Amniotic stem cell (primary cell): ENCODE data around the gene HCK.
A peak's percentile ranks its signal among the peaks of the same experiment; 100 is the strongest.

Experiments
- DNase-seq: peaks from one replicate; lab custom pipeline; 2025; lab: John Stamatoyannopoulos, UW

HCK gene

DNA sequence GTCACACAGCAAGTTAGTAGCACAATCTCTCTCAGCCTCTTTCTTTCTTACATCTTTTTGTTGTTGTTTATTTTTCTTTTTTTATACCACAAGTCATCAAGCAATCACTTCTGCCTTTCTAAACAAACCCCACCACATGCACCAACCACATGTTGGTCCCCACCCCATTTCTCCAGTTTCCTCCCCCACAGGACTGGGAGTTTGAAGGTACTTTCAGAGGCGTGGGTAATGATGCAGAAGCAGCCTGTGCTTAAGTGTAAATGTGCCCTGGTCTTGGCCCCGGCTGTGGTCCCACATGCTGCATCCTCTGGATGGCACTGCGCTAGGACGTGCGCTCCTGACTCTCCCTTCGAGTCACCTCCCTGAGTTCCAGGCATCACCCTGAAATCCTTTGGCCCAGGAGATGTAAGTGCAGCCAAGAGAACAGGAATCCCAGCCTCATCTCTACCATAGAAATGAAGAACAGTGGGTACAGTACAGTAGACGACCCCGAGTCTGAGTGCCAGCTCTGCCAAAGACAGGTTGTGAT lies 5.7 kb downstream of the HCK start:
- DNase-seq = no peak

DNA sequence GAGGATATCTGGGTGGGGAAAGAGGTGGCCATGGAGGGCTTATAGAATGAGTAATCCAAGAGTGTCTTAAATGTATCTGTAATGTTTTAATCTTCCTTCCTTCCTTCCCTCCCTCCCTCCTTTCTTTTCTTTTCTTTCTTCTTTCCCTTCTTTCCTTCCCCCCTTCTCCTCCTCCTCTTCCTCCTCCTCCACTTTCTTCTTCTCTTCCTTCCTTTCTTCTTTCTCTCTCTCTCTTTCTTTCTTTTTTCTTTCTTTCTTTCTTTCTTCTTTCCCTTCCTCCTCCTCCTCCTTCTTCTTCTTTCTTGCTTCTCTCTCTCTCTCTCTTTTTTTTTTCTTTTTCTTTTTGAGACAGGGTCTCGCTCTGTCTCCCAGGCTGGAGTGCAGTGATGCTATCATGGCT lies 7.1 kb downstream of the HCK start:
- no peak for DNase-seq

DNA sequence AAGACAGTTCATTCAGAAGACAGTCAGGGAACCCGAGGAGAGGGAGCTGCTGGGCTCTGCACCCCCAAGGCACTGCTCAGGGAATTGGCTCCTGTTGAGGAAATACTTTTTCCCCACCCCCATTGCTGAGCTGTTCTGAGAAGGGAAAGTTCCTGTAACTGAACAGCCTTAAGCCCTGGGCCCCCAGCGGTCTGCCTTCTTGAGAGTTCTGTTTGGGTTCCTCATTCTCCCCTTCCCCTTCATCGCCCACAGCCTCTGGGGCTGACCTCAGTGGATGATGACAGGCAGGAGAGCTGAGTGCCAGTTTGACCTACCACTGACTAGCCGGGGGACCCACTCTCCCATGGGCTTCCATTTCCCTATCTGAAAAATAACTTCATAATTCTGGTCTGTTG lies 10.7 kb downstream of the HCK start:
- DNase-seq = no peak

DNA sequence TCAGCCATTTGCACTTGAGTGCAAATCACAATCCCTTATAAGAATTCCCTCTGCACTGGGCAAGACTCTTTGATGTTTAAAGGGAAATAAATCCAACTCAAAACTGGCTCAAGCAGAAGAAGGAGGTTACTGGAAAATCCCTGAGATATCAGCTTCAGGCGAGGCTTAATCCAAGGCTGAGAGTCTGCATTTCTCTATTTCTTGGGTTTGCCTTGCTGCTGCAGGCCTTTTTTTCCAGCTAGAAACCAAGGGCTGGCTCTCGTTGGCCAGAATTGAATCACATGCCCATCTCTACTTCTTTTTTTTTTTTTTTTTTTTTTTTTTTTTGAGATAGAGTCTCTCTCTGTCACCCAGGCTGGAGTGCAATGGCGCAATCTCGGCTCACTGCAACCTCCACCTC lies 11.7 kb downstream of the HCK start:
- no peak for DNase-seq

DNA sequence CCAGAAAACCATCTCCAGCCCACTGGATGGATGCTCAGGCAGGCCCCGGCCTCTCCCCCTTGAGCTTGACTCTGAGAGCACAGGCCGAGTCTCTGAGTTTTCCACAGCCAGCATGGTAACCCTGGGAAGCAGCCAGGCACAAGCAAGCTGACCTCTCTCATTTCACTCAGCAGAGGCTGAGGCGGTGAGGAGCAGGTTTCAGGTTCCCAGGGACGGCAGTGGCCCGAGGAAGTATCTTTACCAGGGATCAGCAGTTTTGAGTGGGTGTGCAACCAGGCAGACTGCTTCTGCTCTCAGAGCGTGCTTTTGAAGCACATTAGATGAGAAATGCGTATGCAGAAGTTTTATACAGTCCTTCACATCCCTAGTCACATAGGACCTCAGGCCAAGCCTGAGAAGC lies 12.6 kb downstream of the HCK start:
- DNase-seq = no peak

DNA sequence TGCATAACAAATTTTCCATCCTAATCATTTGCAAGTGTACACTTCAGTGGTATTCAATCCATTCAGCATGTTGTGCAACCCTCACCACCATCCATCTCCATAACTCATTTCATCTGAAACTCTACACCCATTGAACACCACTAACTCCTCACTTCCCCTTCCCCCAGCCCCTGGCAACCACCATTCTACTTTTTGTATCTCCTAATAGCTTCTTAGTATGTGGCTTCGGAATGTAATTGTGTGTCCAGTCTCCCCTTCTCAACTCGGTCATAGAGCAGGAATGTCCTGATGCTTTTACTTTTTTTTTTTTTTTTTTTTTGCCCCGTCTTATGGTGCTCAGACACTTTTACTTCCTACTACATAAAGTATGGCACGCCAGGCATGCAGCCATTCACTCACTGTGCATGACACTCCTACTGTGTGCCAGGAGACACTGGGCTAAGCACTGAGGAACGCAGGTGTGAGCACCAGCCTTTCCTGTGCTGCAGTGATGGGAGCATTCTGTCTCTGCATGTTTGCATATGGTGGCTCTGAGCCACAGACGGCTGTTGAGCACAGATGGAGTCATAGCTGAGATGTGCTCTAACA lies 15.3 kb downstream of the HCK start:
- DNase-seq = peak; percentile 31

DNA sequence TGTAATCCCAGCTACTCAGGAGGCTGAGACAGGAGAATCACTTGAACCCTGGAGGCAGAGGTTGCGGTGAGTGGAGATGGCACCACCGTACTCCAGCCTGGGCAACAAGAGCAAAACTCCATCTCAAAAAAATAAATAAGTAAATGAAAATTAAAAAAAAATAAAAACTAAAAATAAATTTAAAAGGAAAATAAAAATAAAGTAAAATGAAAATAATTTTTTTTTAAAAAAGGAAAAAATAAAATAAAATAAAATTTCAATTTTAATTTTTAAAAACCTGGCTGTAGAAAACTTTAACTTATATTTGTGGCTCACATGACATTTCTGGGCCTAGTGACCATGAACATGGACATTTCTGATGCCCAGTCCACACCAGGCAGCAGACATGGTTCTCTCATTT lies 16.1 kb downstream of the HCK start:
- DNase-seq = no peak

DNA sequence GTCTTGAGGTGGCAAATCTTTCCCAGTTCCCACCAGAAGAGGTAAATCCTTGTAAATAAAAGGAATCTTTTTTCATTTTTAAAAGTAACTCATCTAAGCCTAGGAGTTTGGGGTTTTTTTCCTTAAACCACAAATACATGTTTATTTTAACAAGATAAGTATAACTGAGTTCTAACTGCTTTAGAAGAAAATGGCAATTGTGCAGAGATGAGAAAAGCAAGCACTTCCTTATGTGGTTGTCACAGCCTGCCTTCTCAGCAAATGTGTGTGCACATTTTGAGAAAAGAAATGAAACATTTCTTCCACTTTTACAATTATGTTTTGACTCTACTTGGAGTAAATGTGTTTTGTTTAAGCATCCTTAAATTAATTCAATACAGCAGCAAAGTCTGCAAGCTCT lies 17.7 kb downstream of the HCK start:
- DNase-seq = no peak

DNA sequence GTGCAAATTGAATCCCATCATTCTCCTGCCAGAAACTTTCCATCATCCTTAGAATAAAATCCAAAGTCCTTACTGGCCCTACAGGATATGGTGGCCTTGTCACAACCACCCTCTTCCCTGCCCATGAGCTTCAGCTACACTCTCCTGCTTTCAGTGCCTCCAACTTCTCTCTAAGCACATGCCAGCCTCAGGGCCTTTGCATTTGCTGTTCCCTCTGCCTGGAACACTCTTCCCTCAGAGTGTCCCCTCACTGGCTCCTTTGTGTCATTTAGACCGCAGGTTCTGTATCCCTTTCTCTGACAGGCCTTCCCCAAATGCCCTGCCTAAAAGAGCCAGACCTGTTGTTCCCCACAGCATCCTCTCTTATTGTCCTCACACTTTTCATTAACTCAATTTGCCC lies 18.2 kb downstream of the HCK start:
- no peak for DNase-seq

DNA sequence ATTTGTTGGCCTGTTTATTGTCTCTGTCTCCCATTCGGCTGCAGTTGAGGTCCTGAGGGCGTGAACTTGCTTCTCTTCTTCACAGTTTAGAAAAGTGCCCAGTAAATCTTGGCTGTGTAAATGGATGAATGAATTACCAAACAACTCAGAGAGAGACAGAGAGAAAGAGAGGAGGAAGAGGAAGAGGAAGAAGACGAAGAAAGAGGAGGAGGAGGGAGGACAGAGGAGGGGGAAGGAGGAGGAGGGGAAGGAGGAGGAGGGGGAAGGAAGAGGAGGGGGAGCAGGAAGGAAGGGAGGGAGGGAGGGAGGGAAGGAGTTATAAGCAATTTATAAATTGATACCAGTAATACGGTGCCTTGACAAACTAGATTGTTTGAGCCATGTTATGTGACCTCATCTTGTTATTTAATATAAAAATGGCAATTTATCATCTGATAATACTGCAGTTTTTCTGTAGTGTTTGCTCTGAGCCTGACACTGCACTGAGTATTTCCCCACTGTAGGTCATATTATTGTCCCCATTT lies 18.7 kb downstream of the HCK start:
- DNase-seq = no peak

DNA sequence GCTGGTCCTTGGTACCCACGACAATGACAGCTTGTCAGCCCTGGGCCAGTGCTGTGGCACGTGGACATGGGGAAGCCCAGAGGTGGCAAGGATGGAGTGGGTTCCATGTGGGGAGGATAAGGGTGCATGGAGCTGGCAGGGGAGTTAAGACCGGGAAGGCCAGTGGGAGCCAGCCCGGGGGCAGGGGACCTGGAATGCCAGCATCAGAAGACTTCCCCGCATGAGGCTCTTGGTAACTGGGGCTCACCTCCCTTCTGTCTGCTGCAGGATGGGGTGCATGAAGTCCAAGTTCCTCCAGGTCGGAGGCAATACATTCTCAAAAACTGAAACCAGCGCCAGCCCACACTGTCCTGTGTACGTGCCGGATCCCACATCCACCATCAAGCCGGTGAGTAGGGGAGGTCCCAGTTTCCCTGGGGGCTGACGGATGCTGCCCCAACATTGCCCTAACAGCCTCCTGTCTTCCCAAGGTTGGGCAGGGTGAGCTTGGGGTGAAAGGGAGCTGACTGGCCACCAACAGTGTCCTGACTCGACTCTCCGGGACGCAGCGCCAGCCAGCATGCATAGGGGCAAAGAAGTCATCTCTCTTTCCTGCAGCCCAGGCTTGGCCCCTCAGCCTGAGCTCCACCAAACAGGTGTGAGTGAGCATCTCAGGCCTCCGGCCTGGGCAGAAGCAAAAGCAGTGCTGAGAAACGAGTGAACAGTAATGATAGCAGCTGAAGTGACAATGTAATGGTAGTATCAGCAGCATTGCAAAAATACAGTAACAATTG lies 19.5 kb downstream of the HCK start:
- no peak for DNase-seq

DNA sequence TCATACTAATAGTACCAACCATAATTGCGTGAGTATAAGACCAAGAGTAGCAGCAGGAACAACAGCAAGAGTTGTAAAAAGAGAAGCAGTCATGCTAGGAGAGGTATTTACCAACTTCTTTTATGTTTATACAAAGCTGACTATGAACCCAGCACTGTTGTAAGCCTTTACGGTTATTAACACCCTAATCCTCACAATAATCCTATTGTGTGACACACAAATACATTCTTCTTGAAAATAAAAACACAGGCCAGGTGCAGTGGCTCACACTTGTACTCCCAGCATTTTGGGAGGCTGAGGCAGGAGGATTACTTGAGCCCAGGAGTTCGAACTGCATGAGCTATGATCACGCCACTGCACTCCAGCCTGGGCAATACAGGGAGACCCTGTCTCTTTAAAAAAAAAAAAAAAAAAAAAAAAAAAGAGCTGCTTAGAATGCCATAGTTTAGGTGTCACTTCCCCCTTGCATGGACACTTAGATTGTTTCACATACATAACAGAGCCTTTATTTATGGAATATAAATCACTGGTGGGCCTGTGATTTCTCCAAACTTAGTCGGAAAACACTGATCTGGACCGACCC lies 20.2 kb downstream of the HCK start:
- no peak for DNase-seq

DNA sequence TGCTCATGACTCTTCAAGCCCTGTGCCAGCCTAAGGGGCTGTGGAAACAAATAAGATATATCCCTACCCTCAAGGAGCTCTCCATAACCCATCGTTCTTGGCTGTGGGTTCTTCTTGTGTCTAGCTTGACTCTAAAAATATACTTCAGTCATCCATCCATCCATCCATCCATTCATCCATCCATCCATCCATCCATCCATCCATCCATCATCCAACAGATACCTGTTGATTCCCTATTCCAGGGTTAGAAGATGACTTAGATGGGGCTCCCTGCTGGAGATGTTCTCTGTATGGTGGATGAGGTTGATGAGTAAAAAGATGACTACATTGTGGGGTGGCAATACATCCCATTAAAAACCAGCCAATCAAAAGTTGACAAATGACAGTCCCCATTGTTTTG lies 23.5 kb downstream of the HCK start:
- DNase-seq = no peak

DNA sequence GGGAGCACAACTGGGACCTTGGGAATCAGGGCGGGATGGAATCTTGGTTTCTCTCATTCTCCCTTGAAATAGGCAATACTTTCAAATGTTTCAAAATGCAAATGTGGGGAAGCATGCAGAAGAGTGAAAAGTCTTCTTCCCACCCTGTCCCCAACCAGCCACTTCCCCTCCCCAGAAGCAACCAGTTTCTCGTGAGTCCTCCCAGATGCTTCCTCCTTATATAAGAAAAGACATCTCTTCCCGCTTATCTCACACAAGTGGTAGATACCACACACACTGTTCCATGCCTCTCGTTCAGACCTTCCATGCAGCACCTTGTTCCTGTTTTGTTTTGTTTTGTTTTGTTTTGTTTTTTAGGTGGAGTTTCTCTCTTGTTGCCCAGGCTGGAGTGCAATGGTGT lies 25.1 kb downstream of the HCK start:
- no peak for DNase-seq

DNA sequence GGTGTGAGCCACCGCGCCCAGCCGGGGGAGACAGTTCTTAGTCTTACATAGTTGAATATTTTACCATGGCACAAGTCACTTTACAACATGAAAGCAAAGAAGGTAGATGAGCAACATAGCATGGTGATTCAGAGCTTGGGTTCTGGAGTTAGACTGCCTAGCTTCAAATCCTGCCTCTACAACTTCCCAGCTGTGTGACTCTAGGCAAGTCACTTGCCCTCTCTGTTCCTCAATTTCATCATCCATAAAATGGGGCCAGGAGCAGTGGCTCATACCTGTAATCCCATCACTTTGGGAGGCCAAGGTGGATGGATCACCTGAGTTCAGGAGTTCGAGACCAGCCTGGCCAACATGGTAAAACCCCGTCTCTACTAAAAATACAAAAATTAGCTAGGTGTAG lies 26.3 kb downstream of the HCK start:
- no peak for DNase-seq

DNA sequence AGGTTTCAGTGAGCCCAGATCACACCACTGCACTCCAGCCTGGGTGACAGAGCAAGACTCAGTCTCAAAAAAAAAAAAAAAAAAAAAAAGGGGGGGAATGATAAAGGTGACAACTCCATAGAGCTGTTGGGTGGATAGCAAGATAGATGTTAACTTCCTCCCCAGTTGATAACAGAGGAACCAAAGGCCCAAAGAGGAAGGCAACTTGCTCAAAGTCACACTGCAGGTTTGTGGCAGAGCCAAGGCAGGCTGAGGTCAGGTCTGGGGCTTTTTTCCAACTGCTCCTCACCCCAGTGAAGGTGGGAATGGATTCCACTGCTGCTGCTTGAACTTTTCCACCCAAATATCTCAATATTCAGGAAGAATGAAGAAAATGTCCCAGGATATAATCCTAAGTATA lies 26.7 kb downstream of the HCK start:
- no peak for DNase-seq

DNA sequence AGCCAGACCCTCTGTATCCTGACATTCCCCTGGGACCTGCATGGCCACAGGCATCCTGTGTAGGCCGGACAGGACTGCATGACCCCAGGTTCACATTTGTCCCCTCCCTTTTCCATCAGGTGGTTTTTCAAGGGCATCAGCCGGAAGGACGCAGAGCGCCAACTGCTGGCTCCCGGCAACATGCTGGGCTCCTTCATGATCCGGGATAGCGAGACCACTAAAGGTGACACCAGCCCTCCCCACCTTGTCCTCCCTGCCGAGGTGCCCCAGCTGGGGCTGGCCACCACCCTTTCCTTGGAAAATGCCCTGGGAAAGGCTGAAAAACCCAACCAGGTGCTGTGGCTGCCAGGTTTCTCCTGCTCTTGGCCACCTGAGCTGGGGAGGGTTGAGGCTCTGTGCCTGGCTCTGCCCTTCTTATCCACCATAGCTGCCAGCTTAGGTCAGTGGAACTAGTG lies 27.6 kb downstream of the HCK start:
- DNase-seq = no peak

DNA sequence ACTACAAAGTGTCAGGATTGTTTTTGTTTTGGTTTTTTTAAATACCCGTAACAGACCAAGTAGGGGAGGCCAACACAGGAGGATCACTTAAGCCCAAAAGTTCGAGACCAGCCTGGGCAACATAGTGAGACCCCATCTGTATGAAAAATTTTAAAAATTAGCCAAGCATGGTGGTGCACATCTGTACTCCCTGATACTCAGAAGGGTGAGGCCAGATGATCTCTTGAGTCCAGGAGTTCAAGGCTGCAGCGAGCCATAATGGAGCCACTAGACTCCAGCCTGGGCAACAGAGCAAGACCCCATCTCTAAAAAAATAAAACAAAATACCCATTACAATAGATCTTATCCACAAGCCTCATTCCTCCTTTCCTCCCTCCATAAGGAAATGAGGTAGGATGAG lies 28.7 kb downstream of the HCK start:
- no peak for DNase-seq

DNA sequence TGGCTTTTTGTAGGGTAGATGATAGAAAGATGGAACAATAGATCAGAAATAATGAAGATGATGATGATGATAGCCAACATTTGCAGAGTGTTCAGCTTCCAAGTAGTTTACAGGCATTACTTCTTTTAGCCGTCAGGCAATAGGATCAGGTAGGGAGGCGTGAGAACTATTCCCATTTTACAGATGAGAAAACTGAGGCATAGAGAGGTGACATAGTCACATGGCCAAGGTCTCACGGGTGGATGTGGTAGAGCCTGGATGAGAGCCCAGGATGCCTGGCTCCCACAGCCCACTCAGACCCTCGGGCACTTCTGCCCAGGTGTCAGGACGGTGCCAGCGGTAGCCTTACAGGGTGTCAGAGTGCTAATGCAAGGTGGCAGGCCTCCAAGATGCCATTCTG lies 31.4 kb downstream of the HCK start:
- DNase-seq = no peak

DNA sequence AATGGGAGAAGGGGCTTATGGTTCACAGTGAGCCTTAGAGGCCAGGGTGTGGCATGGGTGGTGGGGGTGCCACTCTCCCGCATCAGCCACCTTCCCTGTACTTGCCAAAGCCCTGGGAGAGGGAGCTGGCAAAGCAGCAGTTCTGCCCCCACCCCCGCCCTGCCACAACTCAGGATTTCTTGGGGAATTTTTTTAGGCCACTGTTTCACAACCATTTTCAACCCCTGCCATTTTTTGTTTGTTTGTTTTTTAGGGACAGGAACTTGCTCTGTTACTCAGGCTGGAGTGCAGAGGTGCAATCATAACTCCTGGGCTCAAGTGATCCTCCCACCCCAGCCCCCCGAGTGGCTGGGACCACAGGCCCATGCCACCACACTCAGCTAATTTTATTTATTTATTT lies 35.0 kb downstream of the HCK start:
- DNase-seq = no peak

DNA sequence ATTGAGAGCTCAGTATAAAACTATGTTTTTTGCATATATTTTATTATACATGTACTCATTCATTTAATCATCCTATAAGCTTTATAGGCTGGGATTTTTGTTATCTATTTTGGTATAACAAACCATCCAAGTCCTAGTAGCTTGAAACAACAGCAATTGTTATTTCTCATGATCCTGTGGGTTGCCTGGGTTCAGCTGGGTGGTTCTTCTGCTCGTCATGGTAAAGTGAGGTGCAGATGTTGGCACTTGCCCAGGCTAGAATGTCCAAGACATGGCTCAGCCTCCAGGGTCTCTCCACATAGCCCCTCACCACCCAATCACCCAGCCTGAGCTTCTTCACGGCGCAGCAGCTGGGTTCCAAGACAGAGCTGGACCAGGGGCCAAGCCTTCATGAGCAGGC lies 36.7 kb downstream of the HCK start:
- no peak for DNase-seq

DNA sequence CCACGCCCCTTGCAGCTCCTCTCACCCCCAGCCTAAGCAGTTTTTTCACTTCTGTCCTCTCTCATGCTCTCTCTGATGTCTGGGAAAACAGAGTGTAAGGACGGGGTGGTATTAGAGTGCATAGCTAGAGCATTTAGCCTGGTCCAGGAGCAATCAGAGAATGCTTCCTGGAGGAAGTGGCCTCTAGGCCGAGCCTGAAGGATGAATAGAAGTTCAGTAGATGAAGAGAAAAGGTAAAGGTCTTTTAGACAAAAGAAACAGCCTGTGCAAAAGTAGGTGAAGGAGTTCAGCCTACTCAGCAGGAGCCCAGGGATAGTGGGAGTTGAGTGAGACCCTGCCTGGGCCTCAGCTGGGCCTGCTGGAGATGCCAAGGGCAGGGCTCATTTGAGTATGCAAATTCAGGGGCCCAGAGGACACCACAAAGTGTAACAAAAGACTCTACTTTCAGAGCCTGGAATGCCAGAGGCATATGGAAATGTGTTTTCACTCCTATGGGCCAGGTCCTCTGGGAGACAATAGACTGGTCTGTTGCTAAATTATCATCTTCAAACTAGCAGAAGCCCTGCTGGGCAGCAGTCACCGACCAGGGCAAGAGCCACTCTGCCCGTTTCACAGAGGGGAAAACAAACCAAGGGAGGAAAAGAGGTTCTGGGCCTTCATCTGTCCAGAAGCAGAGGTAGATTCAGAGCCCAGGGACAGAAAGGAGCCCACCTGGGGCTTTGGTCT lies 37.8 kb downstream of the HCK start:
- no peak for DNase-seq
